Loucy (cell line): ENCODE measurements around the gene FAM222A.

Source experiments
- CTCF ChIP-seq: fragments of 200-600 bp; sonication (generic); conservative IDR thresholded peaks from 2 replicates; pipeline ENCODE4 v1.5.1; 2014; ENCODE audit warnings: mild to moderate bottlenecking, antibody characterized with exemption, low read length
- EZH2phosphoT487 ChIP-seq: fragments of 200-600 bp; IDR thresholded peaks from 2 replicates; pipeline ENCODE4 v1.6.1; 2018; ENCODE audit warnings: antibody characterized with exemption, mild to moderate bottlenecking, moderate library complexity, borderline replicate concordance

- TF ChIP-seq CTCF (no peak), EZH2phosphoT487 (no peak)
Observed at GRCh38 chr12:109770861-109771670, 57.4 kb downstream of the FAM222A start.
